Measurements from ENCODE around the gene NPY4R.
"Not testable (repeated sequence)": the region's sequence is repeated elsewhere in the genome, so short reads cannot be mapped to it uniquely, and the experiment has no call there.

- TF ChIP-seq CTCF, POLR2A (IDR thresholded peaks at IDR 0.05): not testable (repeated sequence)
Measured at GRCh38 chr10:46465765-46466164, at the start of gene NPY4R.
